ENCODE results near the gene PIH1D2.
"Not testable (repeated sequence)": the region's sequence is repeated elsewhere in the genome, so short reads cannot be mapped to it uniquely, and the experiment has no call there.

PIH1D2 gene

GRCh38 chr11:112073941-112074811 lies at the start of gene PIH1D2, which contains the start of gene NKAPD1:
Gene PIH1D2, minus strand, starts transcription at chr11:112074017. Its CDS starts 843 bp downstream, at chr11:112073174.
Gene NKAPD1, plus strand, starts transcription at chr11:112074299. Its CDS starts 1,276 bp downstream, at chr11:112075575.
- peak; percentile 77 for DNase-seq

GRCh38 chr11:112123129-112123528 lies 49.3 kb upstream of the PIH1D2 start:
- no peak for DNase-seq

GRCh38 chr11:112121981-112122615 lies 48.3 kb upstream of the PIH1D2 start:
- DNase-seq = no peak

- DNase-seq = no peak
Observed at GRCh38 chr11:112118176-112118575, 44.4 kb upstream of the PIH1D2 start.

- DNase-seq = no peak
Observed at GRCh38 chr11:112115386-112115785, 41.6 kb upstream of the PIH1D2 start.

- DNase-seq = no peak
Observed at GRCh38 chr11:112114460-112114859, 40.6 kb upstream of the PIH1D2 start.

GRCh38 chr11:112113539-112114457 lies 40.0 kb upstream of the PIH1D2 start:
- no peak for DNase-seq

GRCh38 chr11:112106070-112106469 lies 32.3 kb upstream of the PIH1D2 start:
- no peak for DNase-seq

GRCh38 chr11:112103446-112103845 lies 29.6 kb upstream of the PIH1D2 start:
- DNase-seq = no peak

- no peak for DNase-seq
Observed at GRCh38 chr11:112100462-112100861, 26.6 kb upstream of the PIH1D2 start.

- DNase-seq = no peak
Observed at GRCh38 chr11:112097734-112098528, 24.1 kb upstream of the PIH1D2 start.

- DNase-seq = no peak
Observed at GRCh38 chr11:112096194-112096593, 22.4 kb upstream of the PIH1D2 start.

GRCh38 chr11:112095302-112095701 lies 21.5 kb upstream of the PIH1D2 start:
- not testable (repeated sequence) for DNase-seq

GRCh38 chr11:112087212-112087611 lies 13.4 kb upstream of the PIH1D2 start:
- DNase-seq = no peak

- peak; percentile 97 for DNase-seq
Observed at GRCh38 chr11:112086422-112087191, 12.8 kb upstream of the PIH1D2 start, which contains the start of the genes SDHD and TIMM8B. Gene SDHD, plus strand, starts transcription at chr11:112086873. Its CDS starts 35 bp downstream, at chr11:112086908. Gene TIMM8B, minus strand, starts transcription at chr11:112086756. Its CDS starts 33 bp downstream, at chr11:112086723.

GRCh38 chr11:112085822-112086421 lies 12.1 kb upstream of the PIH1D2 start:
- peak; percentile 5 for DNase-seq

- DNase-seq = no peak
Observed at GRCh38 chr11:112082729-112083128, 8.9 kb upstream of the PIH1D2 start.

- no peak for DNase-seq
Observed at GRCh38 chr11:112062923-112063322, 10.9 kb downstream of the PIH1D2 start.

- DNase-seq = no peak
Observed at GRCh38 chr11:112058103-112058502, 15.7 kb downstream of the PIH1D2 start.

GRCh38 chr11:112057170-112057569 lies 16.6 kb downstream of the PIH1D2 start:
- DNase-seq = no peak

GRCh38 chr11:112051768-112052167 lies 22.0 kb downstream of the PIH1D2 start:
- DNase-seq = no peak

All from CD4-positive, alpha-beta T cell treated with Interferon gamma for 1 hour (primary cell).